SK-N-MC (cell line): ENCODE data around the gene SLU7.

Experiments used
- EZH2 ChIP-seq: fragments of 200-600 bp; sonication (generic); IDR thresholded peaks from one replicate; pipeline ENCODE4 v1.6.1; 2017; ENCODE audit warnings: antibody characterized with exemption
- POLR2AphosphoS5 ChIP-seq: IDR thresholded peaks from 2 replicates; pipeline ENCODE4 v1.6.1; 2012; ENCODE audit warnings: mild to moderate bottlenecking, low read depth, low read length, borderline replicate concordance

- TF ChIP-seq EZH2: no peak
- TF ChIP-seq POLR2AphosphoS5: no peak
These were observed 44.3 kb upstream of the SLU7 start for GRCh38 chr5:160463227-160463626.
